IMR-90 (cell line): Measurements from ENCODE around the gene NKAIN2. TPM values are rescaled to one million over a fixed set of nuclear protein-coding genes. Genes with fewer than 3 reads are reported as not detected.
A peak's percentile ranks its signal among the peaks of the same experiment; 100 is the strongest.

ENCODE experiments used
- ATAC-seq: fragments of 200-7000 bp; cut with Tn5 transposase; 2 replicates; pipeline ENCODE4 v1.9.1; 2020; ENCODE audit warnings: low read depth, mild to moderate bottlenecking, moderate library complexity
- BruUV-seq: library from RNA; stranded (reverse); fragments of 400-500 nt; replicated peaks from 2 replicates; lab custom pipeline; 2021; lab: Mats Ljungman, UMichigan
- CTCF ChIA-PET: fragments of 300-600 bp; formaldehyde crosslinking; extraction: SDS; loops from one replicate; lab custom pipeline; 2021; ENCODE audit warnings: antibody characterized with exemption; lab: Yijun Ruan, JAX
- POLR2A ChIA-PET: fragments of 300-600 bp; sonication (Branson Sonifier 250); formaldehyde crosslinking; loops from one replicate; lab custom pipeline; 2022; ENCODE audit warnings: antibody characterized with exemption; ENCODE audit not compliant: unreplicated experiment; lab: Charles Lee
- DNase-seq: peaks from one replicate; pipeline ENCODE4 v3.0.0; 2013
- H2AFZ ChIP-seq: replicated peaks from 2 replicates; pipeline ENCODE3; 2013; ENCODE audit warnings: low read length, mild to moderate bottlenecking; ENCODE audit not compliant: poor library complexity
- H2AK5ac ChIP-seq: 2 replicates; pipeline ENCODE4 v1.6.1; 2013; ENCODE audit warnings: low read depth, low read length, inconsistent platforms
- H2AK9ac ChIP-seq: replicated peaks from 2 replicates; pipeline ENCODE3; 2013; ENCODE audit warnings: mild to moderate bottlenecking, low read depth, low read length, moderate library complexity; ENCODE audit not compliant: poor library complexity
- H2BK120ac ChIP-seq: 2 replicates; pipeline ENCODE4 v1.6.1; 2013; ENCODE audit warnings: low read depth, low read length, inconsistent platforms
- H2BK15ac ChIP-seq: 3 replicates; pipeline ENCODE4 v1.6.1; 2013; ENCODE audit warnings: low read depth, low read length, inconsistent platforms
- H2BK20ac ChIP-seq: 2 replicates; pipeline ENCODE4 v1.6.1; 2013; ENCODE audit warnings: low read depth, mild to moderate bottlenecking, inconsistent platforms, low read length, moderate library complexity
- H2BK5ac ChIP-seq: 2 replicates; pipeline ENCODE4 v1.6.1; 2013; ENCODE audit warnings: mild to moderate bottlenecking, low read depth, low read length, inconsistent platforms; ENCODE audit not compliant: poor library complexity, severe bottlenecking
- H3K14ac ChIP-seq: replicated peaks from 2 replicates; pipeline ENCODE4 v1.6.1; 2013; ENCODE audit warnings: low read depth, low read length, inconsistent platforms
- H3K18ac ChIP-seq: 2 replicates; pipeline ENCODE4 v1.6.1; 2013; ENCODE audit warnings: low read depth, low read length, control low read depth
- H3K23ac ChIP-seq: 2 replicates; pipeline ENCODE4 v1.6.1; 2013; ENCODE audit warnings: low read depth, low read length, inconsistent platforms
- H3K27ac ChIP-seq: 2 replicates; pipeline ENCODE4 v1.5.1; 2013; ENCODE audit warnings: mild to moderate bottlenecking, control low read depth, low read length; ENCODE audit not compliant: insufficient read depth
- H3K27me3 ChIP-seq: 2 replicates; pipeline ENCODE4 v1.6.1; 2013; ENCODE audit warnings: low read length; ENCODE audit not compliant: control insufficient read depth, insufficient read depth
- H3K36me3 ChIP-seq: 2 replicates; pipeline ENCODE4 v1.6.1; 2013; ENCODE audit warnings: low read length, mixed read lengths; ENCODE audit not compliant: control insufficient read depth, insufficient read depth
- H3K4ac ChIP-seq: 2 replicates; pipeline ENCODE4 v1.6.1; 2013; ENCODE audit warnings: low read depth, low read length, inconsistent platforms
- H3K4me1 ChIP-seq: 2 replicates; pipeline ENCODE4 v1.6.1; 2013; ENCODE audit warnings: low read length, mixed read lengths; ENCODE audit not compliant: control insufficient read depth, insufficient read depth
- H3K4me2 ChIP-seq: 2 replicates; pipeline ENCODE4 v1.6.1; 2013; ENCODE audit warnings: low read depth, mild to moderate bottlenecking, control low read depth, low read length, moderate library complexity
- H3K4me3 ChIP-seq: 2 replicates; pipeline ENCODE4 v1.5.1; 2013; ENCODE audit warnings: low read depth, mild to moderate bottlenecking, control low read depth, low read length, moderate library complexity; ENCODE audit not compliant: insufficient read depth
- H3K56ac ChIP-seq: 2 replicates; pipeline ENCODE4 v1.6.1; 2013; ENCODE audit warnings: low read length, inconsistent platforms; ENCODE audit not compliant: insufficient read depth; ENCODE audit errors: extremely low read depth
- H3K79me1 ChIP-seq, 2 experiments: 2 replicates each; pipeline ENCODE4 v1.6.1; 2013; ENCODE audit warnings: low read length in 2 of 2, inconsistent platforms in 1 of 2, low read depth in 1 of 2
- H3K9ac ChIP-seq: 2 replicates; pipeline ENCODE4 v1.6.1; 2013; ENCODE audit warnings: low read depth, low read length, control low read depth
- H3K9me1 ChIP-seq: 2 replicates; pipeline ENCODE4 v1.6.1; 2013; ENCODE audit warnings: low read length, inconsistent platforms; ENCODE audit not compliant: insufficient read depth
- H3K9me3 ChIP-seq: 2 replicates; pipeline ENCODE4 v1.6.1; 2013; ENCODE audit warnings: low read length; ENCODE audit not compliant: control insufficient read depth, insufficient read depth
- H4K20me1 ChIP-seq: 2 replicates; pipeline ENCODE4 v1.6.1; 2013; ENCODE audit warnings: low read length, inconsistent platforms; ENCODE audit not compliant: insufficient read depth
- H4K5ac ChIP-seq: 2 replicates; pipeline ENCODE4 v1.6.1; 2013; ENCODE audit warnings: mild to moderate bottlenecking, low read depth, low read length, control low read depth
- H4K8ac ChIP-seq, 2 experiments: 2 replicates each; pipeline ENCODE4 v1.6.1; 2013; ENCODE audit warnings: low read depth in 2 of 2, low read length in 2 of 2, control low read depth in 1 of 2, inconsistent platforms in 1 of 2
- H4K91ac ChIP-seq: 2 replicates; pipeline ENCODE4 v1.6.1; 2013; ENCODE audit warnings: low read depth, low read length, inconsistent platforms; ENCODE audit not compliant: insufficient read depth
- CHD1 ChIP-seq: IDR thresholded peaks from 2 replicates; pipeline ENCODE4 v1.6.1; 2012; ENCODE audit warnings: low read depth, low read length, improper control_type of control experiment
- MAFK ChIP-seq: IDR thresholded peaks from 2 replicates; pipeline ENCODE4 v1.6.1; 2012; ENCODE audit warnings: low read depth, low read length, improper control_type of control experiment
- USF2 ChIP-seq: fragments of 150-350 bp; IDR thresholded peaks from 2 replicates; pipeline ENCODE4 v1.6.1; 2017; ENCODE audit warnings: mild to moderate bottlenecking, antibody characterized with exemption, low read length, low read depth
- WGBS, 2 experiments: methylation state at CpG; one replicate each; pipeline versions ENCODE4 v1.1.5 to v1.1.7; 2013; ENCODE audit warnings: missing lambda C conversion rate in 2 of 2; ENCODE audit not compliant: insufficient read length in 1 of 2; ENCODE audit errors: extremely low coverage in 2 of 2; 5-methylcytosine and 5-hydroxymethylcytosine counted together
- dilution Hi-C: fragments of 300-500 bp; cut with HindIII; formaldehyde crosslinking; loops from one replicate; pipeline ENCODE4 v1.14.3; 2018; ENCODE audit warnings: low sequenced_read_pairs; ENCODE audit not compliant: unreplicated experiment
- in situ Hi-C: fragments of 300-500 bp; cut with MboI; formaldehyde crosslinking; loops from 3 replicates; pipeline ENCODE4 v1.14.3; 2019; ENCODE audit warnings: low sequenced_read_pairs, inconsistent platforms, mixed read lengths
- intact Hi-C: fragments of 100-400 bp; cut with micrococcal nuclease; formaldehyde crosslinking; loops from 2 replicates; pipeline ENCODE4 v1.10.0; 2022
- polyA plus RNA-seq, 3 experiments: library from polyadenylated mRNA; depleted of rRNA; stranded (reverse); fragments of >200 nt; gene quantifications; 2 replicates each; pipeline ENCODE4 v1.2.3, GENCODE V29; 2012; ENCODE audit warnings: low replicate concordance in 1 of 3
- total RNA-seq: library from RNA; depleted of rRNA; stranded (reverse); fragments of >200 nt; gene quantifications from 2 replicates; pipeline ENCODE4 v1.2.3, GENCODE V29; 2012
- TF ChIP-seq, protein P1 (sequence below): conservative IDR thresholded peaks from 2 replicates; pipeline ENCODE4 v1.5.1; 2012; ENCODE audit warnings: mild to moderate bottlenecking, low read depth, low read length, improper control_type of control experiment

The NKAIN2 gene
- total and polyA plus RNA-seq, 2 of the 4 experiments (the other 2 are of a cell fraction) = not detected

GRCh38 chr6:124303971-124304370 is 500.3 kb downstream of the NKAIN2 start:
- no peak overlapping the region for H3K14ac ChIP-seq
- H2BK15ac ChIP-seq = no peak overlapping the region
- no peaks in the 10 kb centered on the region for H3K9me1 ChIP-seq
- in situ Hi-C loops (no loop called here), intact Hi-C loops (no loop called here), dilution Hi-C loops (no loop called here)
- no peak for ATAC-seq
- H3K56ac ChIP-seq = no peak overlapping the region
- H3K4me3 ChIP-seq = no peak overlapping the region
- H3K9ac ChIP-seq = no peak overlapping the region
- no peaks in the 10 kb centered on the region for H3K79me1 ChIP-seq
- H3K18ac ChIP-seq = no peak overlapping the region
- H2AK9ac ChIP-seq = no peak overlapping the region
- no peak overlapping the region for H3K4ac ChIP-seq
- no peak overlapping the region for H4K8ac ChIP-seq
- no peak overlapping the region for H2BK20ac ChIP-seq
- H3K4me2 ChIP-seq = no peak overlapping the region
- BruUV-seq = no TSS peak
- ChIA-PET POLR2A (no interaction called here), CTCF (no interaction called here)
- no peaks in the 10 kb centered on the region for H4K20me1 ChIP-seq
- H3K27ac ChIP-seq = no peak overlapping the region
- WGBS, 2 experiments = no CpG with 5 or more reads among the region's 2 CpGs
- H3K4me1 ChIP-seq = no peaks in the 10 kb centered on the region
- no peak overlapping the region for H2AFZ ChIP-seq
- no peaks in the 10 kb centered on the region for H3K27me3 ChIP-seq
- no peak overlapping the region for H2BK5ac ChIP-seq
- H3K36me3 ChIP-seq = no peaks in the 10 kb centered on the region
- no peak overlapping the region for H2BK120ac ChIP-seq
- H4K91ac ChIP-seq = no peak overlapping the region
- H4K5ac ChIP-seq = no peak overlapping the region
- H3K23ac ChIP-seq = no peak overlapping the region
- H3K9me3 ChIP-seq = no peaks in the 10 kb centered on the region
- peak; percentile 34; the same call in 1 of the 2 replicates for TF ChIP-seq MAFK
- TF ChIP-seq, protein P1, sequence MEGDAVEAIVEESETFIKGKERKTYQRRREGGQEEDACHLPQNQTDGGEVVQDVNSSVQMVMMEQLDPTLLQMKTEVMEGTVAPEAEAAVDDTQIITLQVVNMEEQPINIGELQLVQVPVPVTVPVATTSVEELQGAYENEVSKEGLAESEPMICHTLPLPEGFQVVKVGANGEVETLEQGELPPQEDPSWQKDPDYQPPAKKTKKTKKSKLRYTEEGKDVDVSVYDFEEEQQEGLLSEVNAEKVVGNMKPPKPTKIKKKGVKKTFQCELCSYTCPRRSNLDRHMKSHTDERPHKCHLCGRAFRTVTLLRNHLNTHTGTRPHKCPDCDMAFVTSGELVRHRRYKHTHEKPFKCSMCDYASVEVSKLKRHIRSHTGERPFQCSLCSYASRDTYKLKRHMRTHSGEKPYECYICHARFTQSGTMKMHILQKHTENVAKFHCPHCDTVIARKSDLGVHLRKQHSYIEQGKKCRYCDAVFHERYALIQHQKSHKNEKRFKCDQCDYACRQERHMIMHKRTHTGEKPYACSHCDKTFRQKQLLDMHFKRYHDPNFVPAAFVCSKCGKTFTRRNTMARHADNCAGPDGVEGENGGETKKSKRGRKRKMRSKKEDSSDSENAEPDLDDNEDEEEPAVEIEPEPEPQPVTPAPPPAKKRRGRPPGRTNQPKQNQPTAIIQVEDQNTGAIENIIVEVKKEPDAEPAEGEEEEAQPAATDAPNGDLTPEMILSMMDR = no peak
- no peak for TF ChIP-seq CHD1
- TF ChIP-seq USF2 = no peak
- DNase-seq = no peak
- no peak overlapping the region for H2AK5ac ChIP-seq
